ENCODE results near the gene ACTL10.
"Not testable (repeated sequence)": the region's sequence is repeated elsewhere in the genome, so short reads cannot be mapped to it uniquely, and the experiment has no call there.

Gene ACTL10

DNA sequence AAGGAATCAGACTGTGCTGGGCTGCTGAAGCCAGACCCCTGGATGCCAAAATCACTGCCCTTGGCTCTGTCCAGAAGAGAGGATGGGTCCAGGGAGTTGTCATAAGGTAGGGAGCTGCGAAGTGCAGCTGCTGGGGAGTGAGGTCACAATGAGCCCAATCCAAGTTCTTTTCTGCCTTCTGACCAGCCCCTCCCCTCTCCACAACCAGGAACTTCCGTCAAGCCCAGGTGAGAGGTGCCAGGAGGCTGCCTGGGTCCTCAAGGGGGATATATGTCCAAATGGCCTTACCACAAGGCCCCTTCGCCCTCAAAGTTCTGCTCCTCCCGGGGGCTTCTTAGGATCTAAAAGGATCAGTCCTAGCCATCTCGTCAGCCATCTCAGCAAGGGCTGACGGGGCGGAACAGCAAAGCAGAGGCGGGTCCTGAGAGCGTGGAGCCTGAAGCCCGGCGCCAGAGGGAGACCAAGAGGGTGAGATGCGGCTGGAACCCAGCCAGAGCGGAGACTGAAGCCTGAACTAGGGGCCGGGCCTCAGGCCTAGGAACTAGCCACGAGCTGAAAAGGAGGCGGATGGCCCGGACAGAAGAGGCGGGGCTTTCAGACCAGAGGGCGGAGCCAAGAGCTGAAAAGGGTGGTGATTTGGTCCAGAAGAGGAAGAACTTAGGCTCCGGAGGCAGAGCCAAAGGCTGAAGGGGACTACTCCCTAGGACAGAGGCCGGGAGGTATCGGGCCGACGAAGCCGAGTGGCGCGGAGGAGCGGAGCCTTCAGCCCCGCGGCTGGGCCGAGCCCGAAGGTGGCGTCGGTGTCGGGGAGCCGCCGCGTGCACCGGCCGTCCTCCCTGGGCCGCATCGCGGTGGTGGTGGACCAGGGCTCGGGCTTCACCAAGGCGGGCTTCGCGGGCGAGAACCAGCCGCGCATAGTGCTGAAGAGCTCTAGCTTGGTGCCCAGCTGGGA, at the start of gene ACTL10:
ACTL10 (plus strand) TSS at position 651 of the 952 bp plus-strand sequence. CDS start 555 bp downstream, outside the sequence.
- peak; percentile 52 to 85 (median 62) for DNase-seq (ENCODE audit: low read depth in 4 of 4, low spot score in 1 of 4)

DNA sequence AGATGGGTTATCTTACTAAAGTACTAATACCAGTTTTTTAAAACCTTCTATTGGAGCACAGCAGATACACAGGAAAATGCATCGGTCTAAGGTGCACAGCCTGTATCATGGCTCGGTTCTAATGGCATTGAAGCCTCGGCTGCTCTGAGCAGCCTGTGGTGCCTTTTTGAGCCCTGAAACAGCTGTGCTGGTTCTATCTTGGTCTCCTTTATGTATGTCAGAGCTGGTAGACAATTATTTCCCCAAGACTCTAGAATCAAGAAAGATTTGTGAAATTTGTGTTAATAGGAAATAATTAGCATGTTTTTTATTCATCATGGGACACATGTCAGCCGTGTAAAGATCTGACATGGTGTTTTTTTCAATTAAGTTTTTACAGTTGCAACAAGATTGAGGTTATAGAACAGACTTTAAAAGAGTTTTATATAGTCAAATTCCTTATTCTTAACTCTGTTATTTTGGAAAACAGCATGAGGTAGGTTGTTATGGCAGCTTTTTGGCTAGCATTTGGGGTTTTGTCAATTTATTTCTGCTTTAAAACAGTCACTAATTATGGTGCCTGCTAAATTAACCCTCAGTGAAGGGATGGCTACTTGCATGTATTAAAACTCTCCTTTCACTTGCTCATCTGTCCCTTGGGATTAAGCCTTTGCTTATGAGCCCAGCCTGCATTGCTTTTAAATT, 44.9 kb upstream of the ACTL10 start:
- no peak for DNase-seq (ENCODE audit: low read depth in 4 of 4, low spot score in 1 of 4)

- no peak for DNase-seq (ENCODE audit: low read depth in 4 of 4, low spot score in 1 of 4)
Measured at GRCh38 chr20:33622705-33623365, 43.9 kb upstream of the ACTL10 start.

- no peak for DNase-seq (ENCODE audit: low read depth in 4 of 4, low spot score in 1 of 4)
Measured at GRCh38 chr20:33624399-33624798, 42.3 kb upstream of the ACTL10 start.

DNA sequence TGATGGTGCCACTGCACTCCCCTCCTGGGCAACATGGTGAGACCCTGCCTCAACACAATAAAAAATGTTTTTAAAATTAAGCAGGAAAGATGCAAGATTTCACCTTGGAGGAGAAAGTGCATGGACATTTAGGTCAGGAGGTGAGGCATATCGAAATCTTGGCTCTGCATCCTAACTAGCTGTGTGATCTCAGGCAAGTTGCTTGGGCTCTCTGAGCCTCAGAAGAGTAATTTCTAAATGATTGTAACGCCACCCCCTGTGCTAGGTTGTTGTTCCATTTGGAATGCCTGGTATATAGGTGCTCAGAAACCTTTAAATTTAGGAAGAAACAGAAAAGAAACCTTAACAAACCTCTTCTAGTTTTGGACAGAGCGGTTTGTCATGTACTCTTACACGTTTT, 40.6 kb upstream of the ACTL10 start:
- DNase-seq (ENCODE audit: low read depth in 4 of 4, low spot score in 1 of 4), result no peak

- DNase-seq (ENCODE audit: low read depth in 4 of 4, low spot score in 1 of 4), result no peak
Measured at GRCh38 chr20:33627577-33628216, 39.0 kb upstream of the ACTL10 start.

DNA sequence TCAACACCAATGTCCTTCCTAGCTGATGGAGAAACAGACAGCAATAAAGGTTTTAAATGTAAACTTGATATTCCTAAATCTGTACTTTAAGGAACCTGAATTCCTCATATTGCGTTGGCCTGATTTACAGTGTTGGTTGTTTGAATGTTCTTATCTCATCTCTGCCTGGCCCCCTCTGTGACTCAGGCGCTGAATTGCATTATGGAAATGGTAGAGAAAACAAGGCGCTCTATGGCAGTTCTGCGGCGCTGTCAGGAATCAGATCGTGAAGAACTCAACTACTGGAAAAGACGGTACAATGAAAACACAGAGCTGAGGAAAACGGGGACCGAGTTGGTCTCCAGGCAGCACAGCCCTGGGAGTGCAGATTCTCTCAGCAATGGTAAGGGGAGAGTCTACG, 37.2 kb upstream of the ACTL10 start:
- DNase-seq (ENCODE audit: low read depth in 4 of 4, low spot score in 1 of 4), result no peak

DNA sequence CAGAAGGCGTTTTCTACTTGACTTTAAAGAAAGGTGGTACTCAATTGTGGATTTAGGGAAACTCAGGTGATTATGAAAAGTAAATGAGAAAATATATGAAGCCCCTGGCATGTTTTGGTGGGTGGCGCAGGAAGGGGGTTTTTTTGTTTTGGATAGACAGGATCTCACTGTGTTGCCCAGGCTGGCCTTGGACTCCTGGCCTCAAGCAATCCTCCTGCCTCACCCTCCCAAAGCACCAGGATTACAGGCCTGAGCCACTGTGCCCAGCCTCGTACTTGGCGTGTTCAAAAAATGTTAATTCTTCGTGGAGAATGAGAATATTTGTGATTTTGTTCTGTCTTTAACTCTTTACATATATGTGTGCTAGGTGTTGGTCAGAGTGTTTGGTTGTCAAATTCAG, 36.8 kb upstream of the ACTL10 start:
- DNase-seq (ENCODE audit: low read depth in 4 of 4, low spot score in 1 of 4), result no peak

DNA sequence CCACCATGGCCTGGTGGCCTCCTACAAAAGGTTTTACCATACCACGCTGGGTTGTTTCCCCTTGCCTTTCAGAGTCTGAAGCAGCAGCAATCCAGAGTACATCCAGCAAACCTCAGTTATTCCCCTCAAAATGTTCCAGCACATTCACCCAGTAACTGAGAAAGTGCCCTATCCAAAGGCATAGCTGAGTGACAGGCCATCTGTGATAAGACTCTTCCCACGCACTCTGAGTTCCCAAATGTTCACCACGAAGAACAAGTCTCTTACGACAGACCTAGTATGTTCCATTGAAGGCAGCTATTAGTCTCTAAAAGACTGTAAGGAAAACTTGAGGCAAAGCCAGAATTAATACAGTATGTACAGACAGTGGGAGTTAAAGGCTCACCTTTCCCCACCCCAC, 36.2 kb upstream of the ACTL10 start:
- DNase-seq (ENCODE audit: low read depth in 4 of 4, low spot score in 1 of 4), result no peak

DNA sequence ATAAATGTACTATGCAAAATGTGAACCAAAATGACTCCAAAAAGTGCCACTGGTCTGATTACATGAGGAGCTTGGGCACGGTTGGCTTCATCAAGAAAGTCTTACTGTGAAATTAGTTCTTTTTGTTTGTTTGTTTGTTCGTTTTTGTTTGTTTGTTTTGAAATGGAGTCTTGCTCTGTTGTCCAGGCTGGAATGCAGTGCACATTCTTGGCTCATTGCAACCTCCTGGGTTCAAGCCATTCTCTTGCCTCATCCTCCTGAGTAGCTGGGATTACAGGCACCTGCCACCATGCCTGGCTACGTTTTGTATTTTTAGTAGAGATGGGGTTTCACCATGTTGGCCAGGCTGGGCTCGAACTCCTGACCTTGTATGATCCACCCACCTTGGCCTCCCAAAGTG, 34.8 kb upstream of the ACTL10 start:
- DNase-seq (ENCODE audit: low read depth in 4 of 4, low spot score in 1 of 4), result not testable (repeated sequence)

DNA sequence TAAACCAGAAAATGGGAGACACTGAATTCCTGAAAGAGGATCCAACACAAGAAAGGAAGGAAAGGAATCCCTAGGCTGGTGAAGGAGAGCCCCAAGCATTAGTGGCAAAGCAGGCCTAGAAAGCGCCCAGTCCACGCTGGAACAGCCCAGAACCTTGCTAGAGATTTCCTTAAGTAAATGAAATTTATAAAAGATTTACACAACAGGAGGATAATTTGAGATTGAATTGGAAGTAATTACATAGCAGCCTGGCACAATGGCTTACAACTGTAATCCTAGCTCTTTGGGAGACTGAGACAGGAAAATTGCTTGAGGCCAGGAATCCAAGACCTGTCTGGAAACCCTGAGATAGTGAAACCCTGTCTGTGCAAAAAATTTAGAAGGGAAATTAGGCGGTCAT, 31.4 kb upstream of the ACTL10 start:
- DNase-seq (ENCODE audit: low read depth in 4 of 4, low spot score in 1 of 4), result no peak

GRCh38 chr20:33636776-33637175, 30.0 kb upstream of the ACTL10 start:
- no peak for DNase-seq (ENCODE audit: low read depth in 4 of 4, low spot score in 1 of 4)

GRCh38 chr20:33640287-33640686, 26.5 kb upstream of the ACTL10 start:
- no peak for DNase-seq (ENCODE audit: low read depth in 4 of 4, low spot score in 1 of 4)

- no peak for DNase-seq (ENCODE audit: low read depth in 4 of 4, low spot score in 1 of 4)
Measured at GRCh38 chr20:33644313-33645071, 22.3 kb upstream of the ACTL10 start.

DNA sequence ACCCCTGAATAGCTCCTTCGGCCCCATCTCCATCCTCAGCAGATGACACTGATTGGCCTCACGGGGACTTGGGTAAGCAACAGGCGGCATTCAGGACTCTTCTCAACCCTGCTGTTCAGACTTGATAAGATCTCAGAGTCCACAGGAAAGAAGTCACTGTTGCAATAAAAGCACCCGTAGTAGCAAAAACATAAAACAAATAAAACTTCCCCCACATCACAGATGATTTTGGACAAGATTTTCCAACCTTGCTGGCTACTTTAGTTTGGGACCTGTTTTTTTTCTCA, 21.7 kb upstream of the ACTL10 start:
- no peak for DNase-seq (ENCODE audit: low read depth in 4 of 4, low spot score in 1 of 4)

DNA sequence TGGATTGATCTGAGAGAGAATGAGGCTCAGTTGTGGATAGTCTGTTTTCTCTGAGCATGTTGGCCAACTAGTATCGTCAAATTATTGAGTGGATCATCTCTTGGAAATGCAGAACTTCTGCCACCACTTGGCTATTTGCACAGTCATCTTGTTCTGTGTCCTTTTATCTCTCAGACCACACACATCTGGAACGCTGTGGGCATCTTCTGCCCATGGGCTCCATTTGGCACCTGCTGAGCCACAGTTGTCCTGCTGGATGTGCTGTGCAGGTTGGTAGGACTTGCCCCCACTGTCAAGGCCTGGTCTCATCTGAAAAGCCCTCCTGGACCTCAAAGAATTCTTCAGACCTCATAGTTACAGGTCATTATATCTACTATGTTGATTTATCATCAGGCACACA, 21.3 kb upstream of the ACTL10 start:
- no peak for DNase-seq (ENCODE audit: low read depth in 4 of 4, low spot score in 1 of 4)

DNA sequence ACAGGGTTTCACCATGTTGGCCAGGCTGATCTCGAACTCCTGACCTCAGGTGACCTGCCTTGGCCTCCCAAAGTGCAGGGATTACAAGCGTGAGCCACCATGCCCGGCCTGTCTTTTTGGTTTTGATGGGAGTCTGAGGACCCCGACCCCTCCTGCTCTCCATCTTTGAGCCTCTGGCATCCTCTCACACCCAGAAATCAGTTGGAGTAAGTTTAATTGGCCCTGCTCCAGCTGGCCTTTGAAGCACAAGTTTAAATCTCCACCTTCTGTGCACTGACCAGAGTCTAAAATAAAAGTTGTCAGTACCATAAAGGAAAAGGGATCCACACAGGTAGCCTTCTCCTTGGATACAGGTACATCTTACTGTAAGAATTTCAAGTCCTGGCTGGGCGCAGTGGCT, 20.6 kb upstream of the ACTL10 start:
- no peak for DNase-seq (ENCODE audit: low read depth in 4 of 4, low spot score in 1 of 4)

- DNase-seq (ENCODE audit: low read depth in 4 of 4, low spot score in 1 of 4), result not testable (repeated sequence)
Measured at GRCh38 chr20:33646959-33647602, 19.7 kb upstream of the ACTL10 start.

DNA sequence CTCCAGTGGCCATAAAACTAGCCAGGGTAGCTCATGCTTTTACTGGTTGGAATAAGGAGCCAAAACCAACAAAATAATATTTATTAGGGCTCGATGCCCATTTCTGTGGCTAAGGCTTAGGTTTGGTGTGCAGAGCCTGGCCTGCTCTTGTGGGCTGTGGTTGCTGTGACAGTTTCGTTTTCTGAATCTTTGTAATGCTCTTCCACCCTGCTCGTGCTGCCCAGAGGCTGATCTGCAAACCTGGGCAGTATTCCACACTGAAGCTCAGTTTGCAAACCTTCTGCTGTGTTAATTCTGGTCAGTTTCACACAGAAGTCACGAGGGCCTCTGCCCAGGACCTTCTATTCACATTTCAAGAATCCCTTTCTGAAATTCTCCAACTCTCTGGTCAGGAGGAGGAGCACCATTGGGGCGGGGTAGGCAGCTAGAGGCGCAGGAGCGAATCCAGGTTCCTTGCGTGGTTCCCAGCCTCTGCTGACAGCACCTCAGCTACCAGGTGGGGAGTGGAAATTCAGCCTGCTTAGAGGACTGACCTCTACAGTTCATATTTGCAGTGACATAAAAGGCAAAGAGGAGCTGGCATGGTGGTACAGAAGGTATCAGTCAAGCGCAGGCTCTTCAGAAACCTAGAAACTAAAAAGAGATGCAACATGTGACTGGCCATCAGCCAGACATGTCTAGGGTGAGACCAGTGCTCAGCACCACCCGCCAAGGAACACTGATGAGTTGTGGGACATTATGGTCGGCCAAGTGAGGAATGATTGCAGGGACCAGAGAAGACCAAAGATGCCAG, 18.9 kb upstream of the ACTL10 start:
- DNase-seq (ENCODE audit: low read depth in 4 of 4, low spot score in 1 of 4), result no peak
